Caco-2 (cell line): Measurements from ENCODE around the gene OAT. TPM values are rescaled to one million over a fixed set of nuclear protein-coding genes. Genes with fewer than 3 reads are reported as not detected.
A peak's percentile ranks its signal among the peaks of the same experiment; 100 is the strongest.

Experiments
- BruUV-seq: library from RNA; stranded (reverse); fragments of 400-500 nt; replicated peaks from 2 replicates; lab custom pipeline; 2021; lab: Mats Ljungman, UMichigan
- CTCF ChIA-PET: fragments of 300-600 bp; sonication (Branson Sonifier 250); formaldehyde crosslinking; loops from one replicate; lab custom pipeline; 2022; ENCODE audit warnings: antibody characterized with exemption; lab: Charles Lee
- POLR2A ChIA-PET: fragments of 300-600 bp; sonication (Branson Sonifier 250); formaldehyde crosslinking; loops from one replicate; lab custom pipeline; 2022; ENCODE audit warnings: antibody characterized with exemption; lab: Charles Lee
- DNase-seq, 2 experiments: peaks; one replicate each; pipeline versions ENCODE4 v3.0.0 to v3.0.0-alpha.2; 2020 to 2022
- H3K27me3 ChIP-seq: replicated peaks from 2 replicates; pipeline ENCODE4 v1.6.0; 2011; ENCODE audit warnings: low read length; ENCODE audit not compliant: control insufficient read depth, insufficient read depth
- H3K36me3 ChIP-seq: 2 replicates; pipeline ENCODE4 v1.5.1; 2011; ENCODE audit warnings: low read length; ENCODE audit not compliant: control insufficient read depth, insufficient read depth
- H3K4me1 ChIP-seq: fragments of 250-450 bp; sonication (Bioruptor Pico); 2 replicates; pipeline ENCODE4 v1.5.1; 2020; ENCODE audit warnings: mild to moderate bottlenecking
- H3K4me3 ChIP-seq: 2 replicates; pipeline ENCODE4 v1.5.1; 2011; ENCODE audit warnings: low read depth, mild to moderate bottlenecking, control low read depth, low read length
- H3K9me3 ChIP-seq: fragments of 250-450 bp; sonication (Bioruptor Pico); 2 replicates; pipeline ENCODE4 v1.5.1; 2020; ENCODE audit warnings: mild to moderate bottlenecking, moderate library complexity
- H3K27ac Mint-ChIP-seq: one replicate; pipeline ENCODE4 v1.8.0; 2022; ENCODE audit warnings: mixed read lengths; ENCODE audit not compliant: unreplicated experiment
- H3K27me3 Mint-ChIP-seq: one replicate; pipeline ENCODE4 v1.8.0; 2022; ENCODE audit warnings: mixed read lengths; ENCODE audit not compliant: insufficient read depth, unreplicated experiment
- H3K36me3 Mint-ChIP-seq: one replicate; pipeline ENCODE4 v1.8.0; 2022; ENCODE audit warnings: mild to moderate bottlenecking, mixed read lengths; ENCODE audit not compliant: insufficient read depth, unreplicated experiment
- H3K4me1 Mint-ChIP-seq: one replicate; pipeline ENCODE4 v1.8.0; 2022; ENCODE audit warnings: low read depth, mixed read lengths; ENCODE audit not compliant: unreplicated experiment
- H3K4me3 Mint-ChIP-seq: one replicate; pipeline ENCODE4 v1.8.0; 2022; ENCODE audit warnings: mild to moderate bottlenecking, moderate library complexity, mixed read lengths; ENCODE audit not compliant: unreplicated experiment
- H3K9me3 Mint-ChIP-seq: one replicate; pipeline ENCODE4 v1.8.0; 2022; ENCODE audit warnings: mixed read lengths; ENCODE audit not compliant: unreplicated experiment
- CTCF ChIP-seq, 2 experiments: fragments of 200-600 bp in 1 of 2; IDR thresholded peaks; 1 replicate in 1 of 2; 2 replicates in 1 of 2; pipeline versions ENCODE4 v1.5.1 to v1.8.0; 2011 to 2022; ENCODE audit warnings: antibody characterized with exemption in 1 of 2, control low read depth in 1 of 2, inconsistent platforms in 1 of 2, low read depth in 1 of 2, low read length in 1 of 2, mild to moderate bottlenecking in 1 of 2, moderate library complexity in 1 of 2; ENCODE audit not compliant: insufficient read depth in 1 of 2, severe bottlenecking in 1 of 2, unreplicated experiment in 1 of 2
- intact Hi-C: fragments of 100-400 bp; cut with micrococcal nuclease; formaldehyde crosslinking; loops from one replicate; pipeline ENCODE4 v1.10.0; 2022; ENCODE audit not compliant: unreplicated experiment
- total RNA-seq: library from RNA; stranded (reverse); gene quantifications from 2 replicates; pipeline ENCODE4 v1.2.3, GENCODE V29; 2022

OAT gene
- total RNA-seq, 1 experiment from 2014 or later = 312 TPM

- Mint-ChIP-seq H3K9me3 (no peaks in the 10 kb centered on the region), H3K4me3 (no peak overlapping the region), H3K4me1 (no peaks in the 10 kb centered on the region), H3K27ac (no peak overlapping the region), H3K27me3 (no peaks in the 10 kb centered on the region), H3K36me3 (peaks cover 77% of the 10 kb centered on the region)
- H3K36me3 ChIP-seq = peaks cover 6% of the 10 kb centered on the region
- no peaks in the 10 kb centered on the region for H3K9me3 ChIP-seq
- BruUV-seq = no TSS peak
- TF ChIP-seq CTCF (IDR thresholded peaks at IDR 0.05; ENCODE audit: insufficient read depth in 1 of 2, low read depth in 1 of 2, low read length in 1 of 2, severe bottlenecking in 1 of 2, unreplicated experiment in 1 of 2) = no peak
- H3K4me1 ChIP-seq = 0 out of 2 replicates have a peak, but pooled peaks cover 3% of the 10 kb centered on the region
- intact Hi-C loops = no loop called here
- no peak overlapping the region for H3K4me3 ChIP-seq
- ChIA-PET POLR2A (no interaction called here), CTCF (no interaction called here)
- H3K27me3 ChIP-seq = no peaks in the 10 kb centered on the region
- DNase-seq = no peak
Observed at GRCh38 chr10:124408357-124408756, 10.4 kb downstream of the OAT start.

GRCh38 chr10:124407456-124407855, 11.3 kb downstream of the OAT start:
- ChIA-PET POLR2A (no interaction called here), CTCF (no interaction called here)
- BruUV-seq = TSS peak; percentile 1
- no peaks in the 10 kb centered on the region for H3K9me3 ChIP-seq
- intact Hi-C loops = no loop called here
- H3K4me1 ChIP-seq = 0 out of 2 replicates have a peak, but pooled peaks cover 3% of the 10 kb centered on the region
- DNase-seq = no peak
- no peaks in the 10 kb centered on the region for H3K27me3 ChIP-seq
- H3K27me3 Mint-ChIP-seq = no peaks in the 10 kb centered on the region
- H3K4me1 Mint-ChIP-seq = no peaks in the 10 kb centered on the region
- H3K36me3 Mint-ChIP-seq = peaks cover 80% of the 10 kb centered on the region
- no peak for TF ChIP-seq CTCF (IDR thresholded peaks at IDR 0.05; ENCODE audit: insufficient read depth in 1 of 2, low read depth in 1 of 2, low read length in 1 of 2, severe bottlenecking in 1 of 2, unreplicated experiment in 1 of 2)
- no peak overlapping the region for H3K27ac Mint-ChIP-seq
- no peak overlapping the region for H3K4me3 Mint-ChIP-seq
- H3K36me3 ChIP-seq = peaks cover 5% of the 10 kb centered on the region
- H3K4me3 ChIP-seq = no peak overlapping the region
- H3K9me3 Mint-ChIP-seq = no peaks in the 10 kb centered on the region

- Mint-ChIP-seq H3K36me3 (peaks cover 85% of the 10 kb centered on the region), H3K9me3 (no peaks in the 10 kb centered on the region), H3K4me1 (no peaks in the 10 kb centered on the region), H3K27me3 (no peaks in the 10 kb centered on the region), H3K27ac (peak overlapping the region; percentile 73), H3K4me3 (no peak overlapping the region)
- Histone ChIP-seq H3K36me3 (peaks cover 6% of the 10 kb centered on the region; the same call in 1 of the 2 replicates), H3K4me1 (no peaks in the 10 kb centered on the region), H3K9me3 (no peaks in the 10 kb centered on the region), H3K4me3 (no peak overlapping the region), H3K27me3 (no peaks in the 10 kb centered on the region)
- peak; percentile 36 to 57 for TF ChIP-seq CTCF (IDR thresholded peaks at IDR 0.05; ENCODE audit: insufficient read depth in 1 of 2, low read depth in 1 of 2, low read length in 1 of 2, severe bottlenecking in 1 of 2, unreplicated experiment in 1 of 2)
- BruUV-seq = no TSS peak
- peak in 1 of 2 experiments; percentile 71 for DNase-seq
- ChIA-PET CTCF (interaction anchor here (0.6 to 1.4 kb wide), 14 partner anchors 9 to 1238 kb away, joined by 3 to 19 read pairs (median 5); partner anchors contain the start of genes LHPP and OAT), POLR2A (interaction anchor here (0.6 kb wide), 1 partner anchor 49 kb away, joined by 3 read pairs; no protein-coding TSS in a partner anchor)
- intact Hi-C loops = loop anchor here (5.0 kb wide), 1 partner anchor 99 kb away; no protein-coding TSS in a partner anchor
Observed at GRCh38 chr10:124403548-124403947, 15.2 kb downstream of the OAT start.
